Heart left ventricle (tissue), 16 donors: ENCODE data around the gene DYNC1H1. TPM values are rescaled to one million over a fixed set of nuclear protein-coding genes. Genes with fewer than 3 reads are reported as not detected.

Source experiments
- ATAC-seq, 4 donors: fragments of 200-7000 bp; cut with Tn5 transposase; one replicate each; pipeline ENCODE4 v1.9.1; 2020 to 2022; ENCODE audit warnings: moderate library complexity in 4 of 4, mild to moderate bottlenecking in 3 of 4, moderate number of reproducible peaks in 1 of 4
- DNase-seq, 5 donors: peaks; one replicate each; pipeline ENCODE4 v3.0.0-alpha.2; 2020
- H3K27ac ChIP-seq, 12 donors: fragments of 200-600 bp; sonication (generic) in 4 of 12; one replicate each; pipeline versions ENCODE4 v1.5.0 to v1.8.0; 2016 to 2022; ENCODE audit warnings: mild to moderate bottlenecking in 2 of 12
- H3K27me3 ChIP-seq, 9 donors: fragments of 200-600 bp; sonication (generic) in 2 of 9; one replicate each; pipeline versions ENCODE4 v1.5.1 to v1.8.0; 2016 to 2022; ENCODE audit warnings: mild to moderate bottlenecking in 3 of 9
- H3K36me3 ChIP-seq, 9 donors: fragments of 200-600 bp; sonication (generic) in 2 of 9; one replicate each; pipeline versions ENCODE4 v1.5.0 to v1.8.0; 2018 to 2022; ENCODE audit warnings: mild to moderate bottlenecking in 2 of 9
- H3K4me1 ChIP-seq, 12 donors: fragments of 200-600 bp; sonication (generic) in 4 of 12; one replicate each; pipeline versions ENCODE4 v1.5.0 to v1.8.0; 2016 to 2022; ENCODE audit warnings: mild to moderate bottlenecking in 3 of 12
- H3K4me3 ChIP-seq, 12 donors: fragments of 200-600 bp; sonication (generic) in 4 of 12; one replicate each; pipeline versions ENCODE4 v1.5.0 to v1.8.0; 2017 to 2022; ENCODE audit warnings: mild to moderate bottlenecking in 9 of 12, moderate library complexity in 4 of 12
- H3K9me3 ChIP-seq, 12 donors: fragments of 200-600 bp; sonication (generic) in 4 of 12; one replicate each; pipeline versions ENCODE4 v1.5.0 to v1.8.0; 2016 to 2022; ENCODE audit warnings: mild to moderate bottlenecking in 1 of 12
- CTCF ChIP-seq, 12 donors: fragments of 200-600 bp; sonication (generic) in 4 of 12; IDR thresholded peaks; one replicate each; pipeline versions ENCODE4 v1.5.0 to v1.8.0; 2018 to 2022; ENCODE audit warnings: antibody characterized with exemption in 12 of 12, mild to moderate bottlenecking in 5 of 12
- POLR2A ChIP-seq, 2 donors: fragments of 450-650 bp; IDR thresholded peaks; one replicate each; pipeline ENCODE4 v1.6.1; 2017; ENCODE audit warnings: antibody characterized with exemption in 2 of 2, mild to moderate bottlenecking in 2 of 2, moderate library complexity in 2 of 2
- WGBS, 4 donors: extraction: QIAGEN DNeasy Blood & Tissue Kit in 2 of 4; methylation state at CpG; one replicate each; pipeline versions ENCODE4 v1.1.5 to v1.1.7; 2013 to 2018; 5-methylcytosine and 5-hydroxymethylcytosine counted together
- intact Hi-C, 10 donors: fragments of 100-400 bp; cut with DNase I; formaldehyde crosslinking; loops; one replicate each; pipeline versions ENCODE4 v1.11.1 to v1.14.2; 2022
- polyA plus RNA-seq, 2 donors: library from polyadenylated mRNA; stranded (reverse); fragments of 200-250 nt; gene quantifications; one replicate each; pipeline ENCODE4 v1.2.3, GENCODE V29; 2013
- total RNA-seq, 9 donors: library from RNA; depleted of rRNA in 2 of 9; stranded (reverse); fragments of >200 nt in 2 of 9; fragmentation: NEBNext Ultra II Directional in 3 of 9; extraction: Animal tissue kit (Norgen Biotek cat#: 25700) in 3 of 9; gene quantifications; one replicate each; pipeline versions ENCODE4 v1.1.0 to v1.2.4, GENCODE V29; 2016 to 2023
- donor health status: ischemic (EF 13 %, LVEDD 7.1; RV severe dilation, severe dysfunction).
- donor health status: healthy with polysubstance abuse.
- donor health status: DM: no; HTN: yes; CAD: no.
- donor health status: DM: no; HTN: no; CAD: no.
- donor health status: ischemic (EF 25% LVEDD 6.9; RV normal size, moderate dysfunction).
- donor health status: ischemic (EF 25% LVEDD 5.7; RV mildly dilated, moderate dysfunction).
- donor health status: healthy.
- donor health status: DM: yes; HTN: yes; CAD: no.
- donor health status: ischemic (EF 35%, LVEDD 5.7; RV mildly dilated, moderate dysfunction).
- donor health status: nonischemic (EF 11% LVEDD 7.7; RV severe dilation, severe dysfunction).
- donor health status: DM: yes; HTN: yes; CAD: no.
- donor health status: PGD.
- donor health status: ischemic (EF 29% LVEDD 5.4; RV normal size, mild dysfunction).
- donor health status: nonischemic (EF 23%, LVEDD 6.1; RV moderate dilation, normal function).

Gene DYNC1H1
- total and polyA plus RNA-seq, 11 donors, result 164 to 942 (median 553) TPM

GRCh38 chr14:101977311-101978071 is 13.1 kb downstream of the DYNC1H1 start:
- H3K27ac ChIP-seq, result no peak overlapping the region
- no peaks in the 10 kb centered on the region for H3K9me3 ChIP-seq
- H3K27me3 ChIP-seq, result no peaks in the 10 kb centered on the region
- 75 to 86% (median 83%) methylated on average over 6 of the region's 6 CpGs for WGBS, 4 donors
- no peak overlapping the region for H3K4me3 ChIP-seq
- ATAC-seq (no peak), DNase-seq (no peak)
- peaks cover 0 to 78% (median 67%) of the 10 kb centered on the region in 9 donors for H3K36me3 ChIP-seq
- no peak for TF ChIP-seq CTCF (IDR thresholded peaks at IDR 0.05)
- TF ChIP-seq POLR2A (IDR thresholded peaks at IDR 0.05), result no peak
- intact Hi-C loops, result no loop called here
- H3K4me1 ChIP-seq, result peaks cover 0 to 43% (median 27%) of the 10 kb centered on the region in 12 donors

- H3K27me3 ChIP-seq, result no peaks in the 10 kb centered on the region
- DNase-seq, result no peak
- intact Hi-C loops, result loop anchor here in 1 of 10 donors (10.0 kb wide), 1 partner anchor 55 kb away; no protein-coding TSS in a partner anchor
- ATAC-seq, result no peak
- H3K9me3 ChIP-seq, result no peaks in the 10 kb centered on the region
- 82 to 86% (median 85%) methylated on average over 6 of the region's 6 CpGs for WGBS, 4 donors
- H3K27ac ChIP-seq, result peak overlapping the region in 5 of 12 donors; percentile 50 to 75 (median 61)
- peaks cover 0 to 99% (median 87%) of the 10 kb centered on the region in 9 donors for H3K36me3 ChIP-seq
- no peak overlapping the region for H3K4me3 ChIP-seq
- peaks cover 0 to 23% (median 13%) of the 10 kb centered on the region in 12 donors for H3K4me1 ChIP-seq
- TF ChIP-seq CTCF (IDR thresholded peaks at IDR 0.05) (no peak), POLR2A (IDR thresholded peaks at IDR 0.05) (no peak)
These were observed 15.3 kb downstream of the DYNC1H1 start for GRCh38 chr14:101979666-101980065.

GRCh38 chr14:101980251-101980650 is 15.9 kb downstream of the DYNC1H1 start:
- DNase-seq, result no peak
- no peaks in the 10 kb centered on the region for H3K27me3 ChIP-seq
- H3K36me3 ChIP-seq, result peaks cover 0 to 99% (median 93%) of the 10 kb centered on the region in 9 donors
- no peak for ATAC-seq
- WGBS, 4 donors, result 63 to 76% (median 67%) methylated on average over 10 of the region's 10 CpGs
- no peak overlapping the region for H3K4me3 ChIP-seq
- no peaks in the 10 kb centered on the region for H3K9me3 ChIP-seq
- peak overlapping the region in 9 of 12 donors; percentile 5 to 75 (median 57) for H3K27ac ChIP-seq
- intact Hi-C loops, result loop anchor here in 1 of 10 donors (10.0 kb wide), 1 partner anchor 55 kb away; no protein-coding TSS in a partner anchor
- H3K4me1 ChIP-seq, result peaks cover 0 to 18% (median 11%) of the 10 kb centered on the region in 12 donors
- TF ChIP-seq POLR2A (IDR thresholded peaks at IDR 0.05), result no peak
- TF ChIP-seq CTCF (IDR thresholded peaks at IDR 0.05), result no peak

- Histone ChIP-seq H3K4me3 (no peak overlapping the region), H3K36me3 (peaks cover 0 to 100% (median 98%) of the 10 kb centered on the region in 9 donors), H3K27me3 (no peaks in the 10 kb centered on the region), H3K27ac (peak overlapping the region in 9 of 12 donors; percentile 5 to 75 (median 57)), H3K9me3 (no peaks in the 10 kb centered on the region), H3K4me1 (peaks cover 0 to 18% (median 10%) of the 10 kb centered on the region in 12 donors)
- TF ChIP-seq CTCF (IDR thresholded peaks at IDR 0.05), result no peak
- TF ChIP-seq POLR2A (IDR thresholded peaks at IDR 0.05), result no peak
- intact Hi-C loops, result loop anchor here in 1 of 10 donors (10.0 kb wide), 1 partner anchor 54 kb away; no protein-coding TSS in a partner anchor
- peak in 3 of 5 donors; percentile 43 to 70 (median 46) for DNase-seq
- peak; percentile 75 to 94 (median 94) for ATAC-seq
- WGBS, 4 donors, result 3 to 12% (median 10%) methylated on average over 2 of the region's 2 CpGs
These were observed 16.3 kb downstream of the DYNC1H1 start for GRCh38 chr14:101980700-101981099.
